GM20431 (cell line): ENCODE measurements around the gene STK24.

Experiments used
- in situ Hi-C: fragments of 300-500 bp; cut with MseI, MboI; formaldehyde crosslinking; loops from one replicate; pipeline ENCODE4 v1.15.0; 2020; ENCODE audit warnings: low sequenced_read_pairs; ENCODE audit not compliant: unreplicated experiment

Gene STK24

DNA sequence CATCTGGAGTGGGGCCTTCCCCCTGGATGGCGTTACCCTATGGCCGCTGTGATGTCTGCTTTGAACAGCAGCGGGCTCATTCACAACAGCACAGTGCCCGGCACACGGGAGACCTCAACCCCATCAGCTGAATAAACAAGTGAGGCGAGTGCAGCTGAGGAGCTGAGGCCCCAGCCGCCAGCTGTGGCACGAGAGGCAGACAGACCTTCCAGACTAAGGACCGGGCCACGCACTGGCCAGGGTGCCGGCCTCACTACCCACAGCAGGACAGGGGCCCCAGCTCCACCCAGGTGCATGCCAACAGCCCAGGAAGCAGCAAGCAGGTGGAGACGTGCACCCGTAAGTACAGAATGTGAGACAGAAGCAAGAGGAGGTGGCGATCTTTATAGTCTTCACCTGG lies 39.6 kb downstream of the STK24 start:
- in situ Hi-C loops: no loop called here

- in situ Hi-C loops: no loop called here
Observed at GRCh38 chr13:98536729-98537128, 40.2 kb downstream of the STK24 start.

GRCh38 chr13:98535501-98536354 lies 41.2 kb downstream of the STK24 start:
- in situ Hi-C loops: no loop called here

- in situ Hi-C loops: no loop called here
Observed at GRCh38 chr13:98534821-98535220, 42.1 kb downstream of the STK24 start.

GRCh38 chr13:98533912-98534311 lies 43.0 kb downstream of the STK24 start:
- in situ Hi-C loops: no loop called here

- in situ Hi-C loops: no loop called here
Observed at GRCh38 chr13:98532254-98532653, 44.7 kb downstream of the STK24 start.

DNA sequence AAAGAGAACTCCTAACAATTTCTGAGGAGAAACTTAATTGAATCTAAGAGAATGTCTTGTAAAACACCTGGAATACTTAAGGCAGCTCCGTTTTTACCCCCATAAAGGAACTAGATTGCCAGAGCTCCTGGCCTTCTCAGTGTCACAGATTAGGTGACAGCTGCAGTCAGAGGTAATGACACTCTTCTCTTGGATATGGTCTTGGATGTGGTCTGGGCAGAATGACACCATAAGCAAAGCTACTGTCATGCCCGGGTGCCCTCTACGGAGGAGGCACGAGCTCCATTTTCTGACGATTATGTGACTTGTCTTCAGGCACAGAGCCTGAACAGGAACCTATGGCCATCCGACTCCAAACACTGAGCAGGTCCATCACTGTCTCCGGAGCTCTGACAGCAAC lies 46.7 kb downstream of the STK24 start:
- in situ Hi-C loops: no loop called here

GRCh38 chr13:98529171-98529570 lies 47.7 kb downstream of the STK24 start:
- in situ Hi-C loops: no loop called here

GRCh38 chr13:98528663-98529064 lies 48.2 kb downstream of the STK24 start:
- in situ Hi-C loops: no loop called here

GRCh38 chr13:98527526-98527925 lies 49.4 kb downstream of the STK24 start:
- in situ Hi-C loops: no loop called here

GRCh38 chr13:98526182-98526512 lies 50.8 kb downstream of the STK24 start:
- in situ Hi-C loops: no loop called here

DNA sequence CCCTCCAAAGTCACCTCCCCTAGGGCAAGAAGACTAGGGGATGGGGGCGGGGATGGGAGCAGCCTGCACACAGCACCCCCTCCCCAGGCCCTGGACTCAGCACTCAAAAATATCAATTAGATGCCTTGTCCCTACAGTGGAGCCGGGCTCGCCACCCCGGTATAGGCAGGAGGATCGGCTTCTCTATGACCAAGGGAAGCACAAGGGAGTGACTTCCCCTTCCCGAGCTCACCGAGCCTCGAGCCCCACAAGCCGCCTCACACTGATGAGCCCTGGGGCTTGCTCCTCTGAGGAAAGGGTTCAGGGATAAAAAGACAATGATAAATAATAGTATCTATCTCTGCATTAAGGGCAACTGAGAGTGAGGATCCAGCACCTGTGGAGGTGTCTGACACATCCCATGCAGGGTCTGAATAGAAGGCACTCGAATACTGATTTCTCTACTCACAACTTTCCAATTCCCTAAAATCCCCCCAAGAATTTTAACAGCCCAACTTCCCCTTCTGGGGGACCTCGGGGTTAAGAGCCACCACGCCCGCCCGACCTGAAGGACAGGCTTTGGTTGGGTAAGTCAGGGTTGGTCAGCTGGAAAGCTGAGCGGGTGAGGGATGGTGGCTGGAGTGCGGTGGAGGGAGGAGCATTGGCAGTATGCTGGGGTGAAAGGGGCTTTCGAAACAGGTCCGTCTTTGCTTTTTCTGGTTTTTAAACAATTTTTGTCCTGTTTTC lies 51.3 kb downstream of the STK24 start:
- in situ Hi-C loops: no loop called here

DNA sequence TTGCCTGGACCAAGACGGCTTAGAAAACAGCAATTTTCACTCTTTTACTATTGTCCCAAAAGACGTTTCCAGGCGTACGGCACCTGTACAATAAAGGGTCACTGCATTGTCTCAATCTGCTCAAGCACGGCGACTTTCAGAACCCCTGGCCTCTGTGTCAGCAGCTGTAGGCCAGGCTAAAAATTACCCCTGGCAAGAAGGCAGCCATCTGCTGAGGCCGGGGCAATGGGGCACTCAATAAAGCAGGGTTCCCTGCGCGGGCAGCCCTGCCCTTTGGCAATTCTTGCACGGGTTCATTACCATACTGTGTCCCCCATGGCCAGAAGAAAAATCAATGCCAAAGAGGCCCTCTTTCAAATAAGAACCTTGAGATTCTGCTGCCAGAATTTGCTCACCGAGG lies 52.1 kb downstream of the STK24 start:
- in situ Hi-C loops: no loop called here

GRCh38 chr13:98524391-98524790 lies 52.5 kb downstream of the STK24 start:
- in situ Hi-C loops: no loop called here

- in situ Hi-C loops: no loop called here
Observed at GRCh38 chr13:98523455-98524102, 53.3 kb downstream of the STK24 start.

GRCh38 chr13:98522371-98522770 lies 54.5 kb downstream of the STK24 start:
- in situ Hi-C loops: no loop called here

DNA sequence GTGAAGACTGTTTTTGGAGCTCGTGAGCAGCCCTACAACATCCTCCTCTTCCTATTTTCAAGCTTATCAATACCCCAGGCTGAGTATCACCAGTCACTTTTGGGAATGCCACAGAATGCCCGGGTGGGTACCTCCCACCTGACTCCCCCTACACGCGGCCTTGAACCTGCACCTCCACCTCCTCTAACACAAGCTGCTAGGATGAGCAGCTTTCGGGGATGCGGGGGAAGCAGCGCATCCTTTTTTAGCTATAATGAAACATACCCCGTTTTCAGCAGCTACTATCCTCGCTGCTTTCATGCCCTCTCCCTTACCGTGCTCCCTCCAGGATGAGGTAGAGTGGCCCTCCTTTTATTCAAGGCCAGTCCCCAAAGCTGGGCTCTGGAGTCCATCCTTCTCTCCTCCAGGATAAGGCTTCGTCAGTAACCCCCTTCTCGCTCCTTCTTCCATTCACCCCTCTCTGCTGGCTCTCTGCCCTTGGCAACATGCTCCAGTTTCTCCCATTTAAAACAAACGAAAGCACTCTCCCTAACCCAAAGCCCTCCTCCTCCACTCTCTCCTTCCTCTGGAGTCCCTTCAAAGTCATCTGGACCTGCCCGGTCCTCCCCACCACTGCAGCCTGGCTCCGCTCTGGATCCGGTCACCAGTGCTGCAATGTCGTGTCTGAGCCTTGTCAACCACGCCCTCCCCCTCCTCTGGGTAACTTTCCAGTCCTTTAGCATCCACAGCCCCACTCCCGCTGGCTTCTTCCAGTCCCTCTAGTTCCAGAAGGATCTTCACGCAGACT lies 55.3 kb downstream of the STK24 start:
- in situ Hi-C loops: no loop called here

DNA sequence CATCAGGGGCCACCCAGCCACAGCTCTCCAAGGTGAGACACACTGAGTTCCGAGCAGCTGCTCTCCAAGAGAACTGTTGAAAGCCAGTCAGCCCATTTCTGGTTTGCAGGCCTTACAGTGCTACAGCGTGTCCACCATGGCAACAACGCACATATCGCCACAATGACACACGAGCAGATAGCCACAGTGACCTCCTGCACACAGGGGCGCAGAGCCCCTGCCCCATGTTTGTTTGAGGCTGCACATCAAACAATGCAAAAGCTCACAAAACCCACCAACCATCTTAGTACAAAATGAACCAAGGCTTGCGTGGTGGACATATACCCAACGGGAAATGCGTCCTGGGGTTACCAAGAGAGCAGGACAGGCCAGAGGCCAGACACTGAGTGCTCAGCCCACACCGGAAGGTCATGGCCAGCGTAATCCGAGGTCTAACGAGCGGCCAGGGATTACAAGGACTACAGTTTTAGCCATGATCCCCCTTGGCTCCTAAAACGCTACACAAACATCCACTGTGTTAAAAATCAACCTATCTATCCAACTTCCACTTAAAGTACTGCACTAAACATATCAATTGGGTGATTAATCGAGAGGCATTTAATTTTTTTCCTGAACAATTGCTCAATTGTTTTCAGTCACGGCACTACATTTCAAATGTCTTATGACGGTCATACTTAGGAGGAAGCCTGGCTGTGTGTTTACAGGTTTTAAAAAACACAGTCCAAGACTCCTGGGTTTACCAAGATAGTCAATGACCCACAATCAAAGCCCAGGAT lies 56.0 kb downstream of the STK24 start:
- in situ Hi-C loops: no loop called here

GRCh38 chr13:98519976-98520375 lies 56.9 kb downstream of the STK24 start:
- in situ Hi-C loops: no loop called here
